ENCODE data around the gene NSUN6. TPM values are rescaled to one million over a fixed set of nuclear protein-coding genes. Genes with fewer than 3 reads are reported as not detected.
"Not testable (repeated sequence)": the region's sequence is repeated elsewhere in the genome, so short reads cannot be mapped to it uniquely, and the experiment has no call there.

NSUN6 gene
- total RNA-seq, 2 experiments from 2014 or later = 23.2 to 26.5 TPM

GRCh38 chr10:18650404-18650997, 886 bp downstream of the NSUN6 start:
- POLR2A ChIA-PET = interaction anchor here (2.8 kb wide), 1 partner anchor 9 kb away, joined by 25 read pairs; the partner anchor contains the start of gene ARL5B
- peaks cover 31% of the 10 kb centered on the region for H3K4me1 Mint-ChIP-seq
- ATAC-seq (ENCODE audit: low read depth) (no peak), DNase-seq (no peak)
- peak overlapping the region; percentile 96 for H3K4me3 Mint-ChIP-seq
- H3K27ac Mint-ChIP-seq = peak overlapping the region; percentile 95
- H3K9me3 Mint-ChIP-seq = no peaks in the 10 kb centered on the region
- H3K36me3 Mint-ChIP-seq = peaks cover 12% of the 10 kb centered on the region
- H3K27me3 Mint-ChIP-seq = no peaks in the 10 kb centered on the region

- ATAC-seq (ENCODE audit: low read depth) = no peak
- Mint-ChIP-seq H3K36me3 (peaks cover 12% of the 10 kb centered on the region), H3K27ac (peak overlapping the region; percentile 95), H3K27me3 (no peaks in the 10 kb centered on the region), H3K9me3 (no peaks in the 10 kb centered on the region), H3K4me3 (peak overlapping the region; percentile 96), H3K4me1 (peaks cover 31% of the 10 kb centered on the region)
- DNase-seq = no peak
- POLR2A ChIA-PET = interaction anchor here (1.3 to 2.8 kb wide), 2 partner anchors 10 to 22 kb away, joined by 4 to 25 read pairs; partner anchors contain the start of gene ARL5B
Measured at GRCh38 chr10:18649364-18649959, 1.9 kb downstream of the NSUN6 start.

- no peak overlapping the region for H3K4me3 Mint-ChIP-seq
- ATAC-seq (ENCODE audit: low read depth) (no peak), DNase-seq (no peak)
- H3K36me3 Mint-ChIP-seq = peaks cover 4% of the 10 kb centered on the region
- H3K27me3 Mint-ChIP-seq = no peaks in the 10 kb centered on the region
- no peak overlapping the region for H3K27ac Mint-ChIP-seq
- H3K4me1 Mint-ChIP-seq = peaks cover 36% of the 10 kb centered on the region
- POLR2A ChIA-PET = interaction anchor here (2.2 kb wide), 1 partner anchor 11 kb away, joined by 8 read pairs; the partner anchor contains the start of gene ARL5B
- no peaks in the 10 kb centered on the region for H3K9me3 Mint-ChIP-seq
Measured at GRCh38 chr10:18647945-18648344, 3.4 kb downstream of the NSUN6 start.

- Mint-ChIP-seq H3K9me3 (no peaks in the 10 kb centered on the region), H3K4me3 (no peak overlapping the region), H3K4me1 (peaks cover 32% of the 10 kb centered on the region), H3K27me3 (no peaks in the 10 kb centered on the region), H3K27ac (no peak overlapping the region), H3K36me3 (peaks cover 4% of the 10 kb centered on the region)
- POLR2A ChIA-PET = interaction anchor here (2.2 kb wide), 1 partner anchor 12 kb away, joined by 8 read pairs; the partner anchor contains the start of gene ARL5B
- no peak for DNase-seq
- ATAC-seq (ENCODE audit: low read depth) = no peak
Measured at GRCh38 chr10:18647151-18647550, 4.2 kb downstream of the NSUN6 start.

GRCh38 chr10:18639719-18640118, 11.7 kb downstream of the NSUN6 start:
- ATAC-seq (ENCODE audit: low read depth); H3K4me3 Mint-ChIP-seq; DNase-seq; H3K36me3 Mint-ChIP-seq; H3K4me1 Mint-ChIP-seq; H3K9me3 Mint-ChIP-seq; H3K27ac Mint-ChIP-seq; H3K27me3 Mint-ChIP-seq; POLR2A ChIA-PET: not testable (repeated sequence)

GRCh38 chr10:18637400-18637799, 14.0 kb downstream of the NSUN6 start:
- POLR2A ChIA-PET; H3K4me1 Mint-ChIP-seq; H3K27ac Mint-ChIP-seq; H3K27me3 Mint-ChIP-seq; DNase-seq; ATAC-seq (ENCODE audit: low read depth); H3K9me3 Mint-ChIP-seq; H3K4me3 Mint-ChIP-seq: not testable (repeated sequence)
- H3K36me3 Mint-ChIP-seq = peaks cover 11% of the 10 kb centered on the region

- peaks cover 1% of the 10 kb centered on the region for H3K4me1 Mint-ChIP-seq
- no peak for DNase-seq
- POLR2A ChIA-PET = no interaction called here
- no peak overlapping the region for H3K4me3 Mint-ChIP-seq
- H3K27ac Mint-ChIP-seq = no peak overlapping the region
- H3K9me3 Mint-ChIP-seq = peaks cover 1% of the 10 kb centered on the region
- ATAC-seq (ENCODE audit: low read depth) = no peak
- peaks cover 11% of the 10 kb centered on the region for H3K36me3 Mint-ChIP-seq
- H3K27me3 Mint-ChIP-seq = no peaks in the 10 kb centered on the region
Measured at GRCh38 chr10:18635995-18636394, 15.4 kb downstream of the NSUN6 start.

GRCh38 chr10:18632500-18632899, 18.9 kb downstream of the NSUN6 start:
- H3K27ac Mint-ChIP-seq = peak overlapping the region; percentile 54
- DNase-seq; ATAC-seq (ENCODE audit: low read depth); H3K27me3 Mint-ChIP-seq; H3K9me3 Mint-ChIP-seq; H3K4me3 Mint-ChIP-seq; H3K4me1 Mint-ChIP-seq; POLR2A ChIA-PET: not testable (repeated sequence)
- peaks cover 16% of the 10 kb centered on the region for H3K36me3 Mint-ChIP-seq

- not testable (repeated sequence) for H3K27me3 Mint-ChIP-seq; H3K9me3 Mint-ChIP-seq; ATAC-seq (ENCODE audit: low read depth)
- peaks cover 13% of the 10 kb centered on the region for H3K4me1 Mint-ChIP-seq
- POLR2A ChIA-PET = interaction anchor here (0.6 kb wide), 1 partner anchor 22 kb away, joined by 4 read pairs; no protein-coding TSS in a partner anchor
- peak; percentile 71 for DNase-seq
- peaks cover 11% of the 10 kb centered on the region for H3K36me3 Mint-ChIP-seq
- peak overlapping the region; percentile 84 for H3K4me3 Mint-ChIP-seq
- H3K27ac Mint-ChIP-seq = peak overlapping the region; percentile 83
Measured at GRCh38 chr10:18627452-18628018, 23.9 kb downstream of the NSUN6 start.

GRCh38 chr10:18625886-18626285, 25.5 kb downstream of the NSUN6 start:
- POLR2A ChIA-PET = no interaction called here

GRCh38 chr10:18623671-18624070, 27.7 kb downstream of the NSUN6 start:
- Mint-ChIP-seq H3K4me1 (peaks cover 12% of the 10 kb centered on the region), H3K36me3 (peaks cover 19% of the 10 kb centered on the region)
- DNase-seq; H3K27me3 Mint-ChIP-seq; POLR2A ChIA-PET; H3K9me3 Mint-ChIP-seq; H3K4me3 Mint-ChIP-seq; ATAC-seq (ENCODE audit: low read depth); H3K27ac Mint-ChIP-seq: not testable (repeated sequence)

More at GRCh38 chr10:18625886-18626285, 25.5 kb downstream of the NSUN6 start:
- Mint-ChIP-seq H3K27ac (no peak overlapping the region), H3K4me1 (peaks cover 12% of the 10 kb centered on the region), H3K4me3 (no peak overlapping the region), H3K36me3 (peaks cover 9% of the 10 kb centered on the region), H3K9me3 (no peaks in the 10 kb centered on the region), H3K27me3 (no peaks in the 10 kb centered on the region)
- DNase-seq = no peak
- ATAC-seq (ENCODE audit: low read depth) = no peak

- DNase-seq (no peak), ATAC-seq (ENCODE audit: low read depth) (no peak)
- POLR2A ChIA-PET = no interaction called here
- no peak overlapping the region for H3K27ac Mint-ChIP-seq
- H3K4me1 Mint-ChIP-seq = peaks cover 2% of the 10 kb centered on the region
- H3K4me3 Mint-ChIP-seq = no peak overlapping the region
- no peaks in the 10 kb centered on the region for H3K27me3 Mint-ChIP-seq
- no peaks in the 10 kb centered on the region for H3K9me3 Mint-ChIP-seq
- H3K36me3 Mint-ChIP-seq = peaks cover 19% of the 10 kb centered on the region
Measured at GRCh38 chr10:18620856-18621255, 30.5 kb downstream of the NSUN6 start.

GRCh38 chr10:18619016-18619415, 32.4 kb downstream of the NSUN6 start:
- no peak overlapping the region for H3K4me3 Mint-ChIP-seq
- no peaks in the 10 kb centered on the region for H3K27me3 Mint-ChIP-seq
- peaks cover 22% of the 10 kb centered on the region for H3K36me3 Mint-ChIP-seq
- ATAC-seq (ENCODE audit: low read depth) (no peak), DNase-seq (no peak)
- POLR2A ChIA-PET = no interaction called here
- H3K4me1 Mint-ChIP-seq = peaks cover 2% of the 10 kb centered on the region
- H3K9me3 Mint-ChIP-seq = no peaks in the 10 kb centered on the region
- no peak overlapping the region for H3K27ac Mint-ChIP-seq

- POLR2A ChIA-PET = no interaction called here
- no peaks in the 10 kb centered on the region for H3K9me3 Mint-ChIP-seq
- no peak for DNase-seq
- H3K27me3 Mint-ChIP-seq = no peaks in the 10 kb centered on the region
- no peak overlapping the region for H3K27ac Mint-ChIP-seq
- H3K4me3 Mint-ChIP-seq = no peak overlapping the region
- peaks cover 31% of the 10 kb centered on the region for H3K36me3 Mint-ChIP-seq
- peaks cover 2% of the 10 kb centered on the region for H3K4me1 Mint-ChIP-seq
- no peak for ATAC-seq (ENCODE audit: low read depth)
Measured at GRCh38 chr10:18616337-18616736, 35.0 kb downstream of the NSUN6 start.

Data from activated naive CD8-positive, alpha-beta T cell treated with anti-CD3 and anti-CD28 coated beads, Interleukin-2, amount 10 ng/mL, durations not matched to agents 7 days and 5 days (primary cell).